ENCODE measurements around the gene C2CD2. TPM values are rescaled to one million over a fixed set of nuclear protein-coding genes. Genes with fewer than 3 reads are reported as not detected.

C2CD2 gene
- total RNA-seq, 2 donors from 2014 or later, result 26.3 to 28.7 TPM

- Histone ChIP-seq H3K9ac (ENCODE audit: extremely low read depth, low read length, poor library complexity, severe bottlenecking) (no peak overlapping the region), H3K9me3 (ENCODE audit: control insufficient read depth, low read length) (no peaks in the 10 kb centered on the region), H3K4me1 (ENCODE audit: control insufficient read depth, insufficient read depth, low read length) (no peaks in the 10 kb centered on the region), H3K4me3 (ENCODE audit: low read length) (no peak overlapping the region), H3K27me3 (ENCODE audit: control insufficient read depth, insufficient read depth, low read length, poor library complexity, severe bottlenecking) (no peaks in the 10 kb centered on the region), H3K27ac (ENCODE audit: low read depth, low read length) (no peak overlapping the region), H3K36me3 (ENCODE audit: control insufficient read depth, insufficient read depth, low read length) (peaks cover 15% of the 10 kb centered on the region)
- Mint-ChIP-seq H3K4me3 (no peak overlapping the region), H3K27me3 (ENCODE audit: insufficient read depth) (no peaks in the 10 kb centered on the region), H3K4me1 (no peaks in the 10 kb centered on the region), H3K27ac (no peak overlapping the region), H3K9me3 (no peaks in the 10 kb centered on the region), H3K36me3 (ENCODE audit: low read depth) (peaks cover 2% of the 10 kb centered on the region)
- WGBS, 2 experiments (ENCODE audit: insufficient coverage in 1 of 2, insufficient read length in 1 of 2), result 95% methylated on average over 3 to 5 of the region's 6 CpGs
- DNase-seq, result no peak
- no peak for TF ChIP-seq CTCF (conservative IDR thresholded peaks at IDR 0.05)
These were observed 32.0 kb upstream of the C2CD2 start for GRCh38 chr21:41985662-41986416.

GRCh38 chr21:41983229-41983628 is 29.4 kb upstream of the C2CD2 start:
- Histone ChIP-seq H3K4me1 (ENCODE audit: control insufficient read depth, insufficient read depth, low read length) (no peaks in the 10 kb centered on the region), H3K9ac (ENCODE audit: extremely low read depth, low read length, poor library complexity, severe bottlenecking) (no peak overlapping the region), H3K9me3 (ENCODE audit: control insufficient read depth, low read length) (peaks cover 9% of the 10 kb centered on the region), H3K27ac (ENCODE audit: low read depth, low read length) (no peak overlapping the region), H3K27me3 (ENCODE audit: control insufficient read depth, insufficient read depth, low read length, poor library complexity, severe bottlenecking) (no peaks in the 10 kb centered on the region), H3K36me3 (ENCODE audit: control insufficient read depth, insufficient read depth, low read length) (no peaks in the 10 kb centered on the region), H3K4me3 (ENCODE audit: low read length) (no peak overlapping the region)
- Mint-ChIP-seq H3K27ac (no peak overlapping the region), H3K36me3 (ENCODE audit: low read depth) (no peaks in the 10 kb centered on the region), H3K4me3 (no peak overlapping the region), H3K4me1 (no peaks in the 10 kb centered on the region), H3K27me3 (ENCODE audit: insufficient read depth) (peaks cover 3% of the 10 kb centered on the region), H3K9me3 (peaks cover 8% of the 10 kb centered on the region)
- no CpG with 5 or more reads among the region's 1 CpG for WGBS, 2 experiments (ENCODE audit: insufficient coverage in 1 of 2, insufficient read length in 1 of 2)
- no peak for TF ChIP-seq CTCF (conservative IDR thresholded peaks at IDR 0.05)
- DNase-seq, result no peak

- DNase-seq, result no peak
- TF ChIP-seq CTCF (conservative IDR thresholded peaks at IDR 0.05), result no peak
- Mint-ChIP-seq H3K4me3 (no peak overlapping the region), H3K27ac (no peak overlapping the region), H3K4me1 (no peaks in the 10 kb centered on the region), H3K27me3 (ENCODE audit: insufficient read depth) (peaks cover 3% of the 10 kb centered on the region), H3K9me3 (peaks cover 8% of the 10 kb centered on the region), H3K36me3 (ENCODE audit: low read depth) (no peaks in the 10 kb centered on the region)
- Histone ChIP-seq H3K4me3 (ENCODE audit: low read length) (no peak overlapping the region), H3K9me3 (ENCODE audit: control insufficient read depth, low read length) (peaks cover 9% of the 10 kb centered on the region), H3K4me1 (ENCODE audit: control insufficient read depth, insufficient read depth, low read length) (no peaks in the 10 kb centered on the region), H3K9ac (ENCODE audit: extremely low read depth, low read length, poor library complexity, severe bottlenecking) (no peak overlapping the region), H3K27me3 (ENCODE audit: control insufficient read depth, insufficient read depth, low read length, poor library complexity, severe bottlenecking) (no peaks in the 10 kb centered on the region), H3K36me3 (ENCODE audit: control insufficient read depth, insufficient read depth, low read length) (no peaks in the 10 kb centered on the region), H3K27ac (ENCODE audit: low read depth, low read length) (no peak overlapping the region)
These were observed 26.7 kb upstream of the C2CD2 start for GRCh38 chr21:41980561-41980960.
